Activated gamma-delta T cell treated with Interleukin-2 at 50 U/mL for 16 hours (primary cell): ENCODE results near the gene CELA3A.
"Not testable (repeated sequence)": the region's sequence is repeated elsewhere in the genome, so short reads cannot be mapped to it uniquely, and the experiment has no call there.

Experiments
- DNase-seq: peaks from one replicate; pipeline ENCODE4 v3.0.0-alpha.2; 2020

CELA3A gene

GRCh38 chr1:21982122-21982521, 19.3 kb upstream of the CELA3A start:
- DNase-seq: not testable (repeated sequence)

GRCh38 chr1:21983539-21983938, 17.9 kb upstream of the CELA3A start:
- DNase-seq: not testable (repeated sequence)

DNA sequence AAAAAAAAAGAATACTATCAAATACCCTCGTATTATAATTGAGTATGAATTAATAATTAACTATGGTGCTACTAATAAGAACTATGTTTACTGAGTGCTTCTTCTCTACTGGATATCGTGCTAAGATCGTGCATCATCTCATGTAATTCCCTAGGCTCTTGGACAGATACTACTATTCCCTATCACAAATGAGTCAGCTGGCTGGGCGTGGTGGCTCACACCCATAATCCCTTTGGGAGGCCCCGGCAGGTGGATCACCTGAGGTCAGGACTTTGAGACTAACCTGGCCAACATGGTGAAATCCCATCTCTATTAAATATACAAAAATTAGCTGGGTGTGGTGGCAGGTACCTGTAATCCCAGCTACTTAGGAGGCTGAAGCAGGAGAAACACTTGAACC, 15.6 kb upstream of the CELA3A start:
- DNase-seq: not testable (repeated sequence)

- not testable (repeated sequence) for DNase-seq
Measured at GRCh38 chr1:21986386-21986785, 15.1 kb upstream of the CELA3A start.

DNA sequence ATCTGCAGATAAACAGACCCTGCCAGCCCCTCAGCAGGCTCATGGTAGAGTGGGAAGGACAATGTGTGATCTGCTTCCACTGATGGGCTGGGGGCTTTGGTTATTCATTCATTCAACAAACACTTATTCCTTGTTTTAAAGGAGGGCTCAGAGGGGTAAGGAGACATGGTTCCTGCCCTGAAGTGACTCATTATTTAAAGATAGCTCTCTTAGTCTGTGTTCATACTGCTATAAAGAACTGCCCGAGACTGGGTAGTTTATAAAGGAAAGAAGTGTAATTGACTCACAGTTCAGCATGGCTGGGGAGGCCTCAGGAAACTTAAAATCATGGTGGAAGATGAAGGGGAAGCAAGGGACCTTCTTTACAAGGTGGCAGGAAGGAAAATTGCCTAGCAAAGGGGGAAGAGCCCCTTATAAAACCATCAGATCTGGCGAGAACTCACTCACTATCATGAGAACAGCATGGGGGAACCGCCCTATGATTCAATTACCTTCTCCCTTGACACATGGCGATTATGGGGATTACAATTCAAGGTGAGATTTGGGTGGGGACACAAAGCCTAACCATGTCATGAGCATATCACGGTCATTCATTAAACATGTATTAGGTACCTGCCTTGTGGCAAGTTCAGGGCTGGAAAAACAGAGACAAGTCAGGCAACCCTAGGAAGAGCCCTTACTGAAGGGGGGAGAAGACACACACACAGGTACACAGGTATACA, 11.6 kb upstream of the CELA3A start:
- not testable (repeated sequence) for DNase-seq

DNA sequence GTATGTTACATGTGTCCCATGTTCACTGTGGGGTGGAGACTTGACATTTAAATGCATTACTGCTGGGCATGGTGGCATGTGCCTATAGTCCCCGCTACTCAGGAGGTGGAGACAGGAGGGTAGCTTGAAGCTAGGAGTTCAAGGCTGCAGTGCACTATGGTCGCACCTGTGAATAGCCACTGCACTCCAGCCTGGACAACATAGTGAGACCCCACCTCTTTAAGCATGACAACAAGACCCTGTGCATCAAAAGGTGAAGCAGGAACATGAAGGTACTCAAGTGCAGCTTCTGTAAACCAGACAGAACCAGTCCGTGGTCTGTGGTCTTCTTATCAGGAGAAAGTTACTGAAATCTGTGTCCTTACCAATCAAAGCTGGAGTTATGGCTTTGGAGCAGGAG, 9.3 kb upstream of the CELA3A start:
- not testable (repeated sequence) for DNase-seq

- DNase-seq: not testable (repeated sequence)
Measured at GRCh38 chr1:21994716-21995115, 6.7 kb upstream of the CELA3A start.

GRCh38 chr1:21996663-21996970, 4.8 kb upstream of the CELA3A start:
- DNase-seq: not testable (repeated sequence)

GRCh38 chr1:21997891-21998623, 3.4 kb upstream of the CELA3A start:
- DNase-seq: not testable (repeated sequence)

DNA sequence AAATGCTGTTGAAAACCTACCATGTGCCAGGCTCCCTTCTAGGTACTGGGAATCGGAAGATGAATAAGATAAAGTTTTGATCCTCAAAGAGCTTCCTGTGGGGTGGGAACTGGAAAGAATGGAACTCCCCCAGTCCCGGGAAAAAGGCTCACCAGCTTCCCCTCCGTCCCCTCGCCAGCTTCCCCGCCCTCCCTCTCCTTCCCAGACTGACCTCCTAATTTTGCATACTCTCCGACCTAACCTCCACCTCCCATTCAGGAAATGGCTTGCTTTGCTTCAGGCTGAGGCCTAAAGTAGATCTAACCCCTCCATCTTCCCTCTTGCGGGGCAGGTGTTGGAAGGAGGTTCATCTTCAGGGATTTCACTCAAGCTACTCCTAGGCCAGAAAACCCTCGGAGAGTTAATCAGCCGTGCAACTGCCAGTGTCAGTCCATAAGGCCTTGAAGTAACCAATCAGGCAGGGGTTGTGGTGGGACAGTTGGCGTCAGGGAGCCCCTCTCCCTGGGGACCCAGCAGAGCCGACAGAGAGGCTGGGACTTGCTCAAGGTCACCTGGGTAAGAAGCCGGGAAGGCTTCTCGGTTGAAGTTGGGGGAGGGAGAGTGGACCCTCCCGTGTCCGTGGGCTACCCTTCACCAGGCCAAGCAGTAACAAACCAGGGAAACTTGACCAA, 2.7 kb upstream of the CELA3A start:
- DNase-seq: not testable (repeated sequence)

- DNase-seq: not testable (repeated sequence)
Measured at GRCh38 chr1:21999645-22000044, 1.8 kb upstream of the CELA3A start.

DNA sequence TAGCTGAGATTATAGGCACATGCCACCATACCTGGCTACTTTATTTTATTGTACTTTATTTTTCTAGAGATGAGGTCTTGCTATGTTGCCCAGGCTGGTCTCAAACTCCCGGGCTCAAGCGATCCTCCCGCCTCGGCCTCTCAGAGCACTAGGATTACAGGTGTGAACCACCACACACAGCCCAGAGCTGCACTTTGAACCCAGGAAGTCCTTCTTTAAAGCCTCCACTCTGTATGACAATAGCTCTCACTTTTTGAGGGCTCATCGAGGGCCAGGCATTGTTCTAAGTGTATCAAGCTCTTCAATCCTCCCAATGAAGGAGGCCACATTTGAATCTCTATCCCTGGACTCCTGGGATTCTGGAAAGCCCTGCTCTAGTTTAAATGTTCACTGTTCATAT, 1.0 kb downstream of the CELA3A start:
- DNase-seq: not testable (repeated sequence)

DNA sequence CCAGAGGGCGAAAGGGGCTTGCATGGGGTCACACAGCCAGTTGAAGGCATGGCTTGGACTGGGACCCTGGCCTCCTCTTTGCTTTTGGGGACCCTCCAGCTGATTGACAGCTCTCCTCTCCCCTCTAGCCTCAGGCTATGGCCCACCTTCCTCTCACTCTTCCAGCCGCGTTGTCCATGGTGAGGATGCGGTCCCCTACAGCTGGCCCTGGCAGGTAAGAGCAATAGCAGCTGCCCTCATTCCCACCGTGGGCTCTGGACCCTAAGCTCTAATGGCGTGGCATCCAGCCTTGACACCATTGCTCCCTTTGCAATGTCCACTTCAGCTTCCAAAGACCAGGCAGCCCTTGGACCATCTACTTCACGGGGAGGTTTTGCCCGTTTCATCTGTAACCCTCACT, 1.4 kb downstream of the CELA3A start:
- not testable (repeated sequence) for DNase-seq

- DNase-seq: not testable (repeated sequence)
Measured at GRCh38 chr1:22003959-22004358, 2.5 kb downstream of the CELA3A start.

- not testable (repeated sequence) for DNase-seq
Measured at GRCh38 chr1:22005261-22006149, 4.0 kb downstream of the CELA3A start.

DNA sequence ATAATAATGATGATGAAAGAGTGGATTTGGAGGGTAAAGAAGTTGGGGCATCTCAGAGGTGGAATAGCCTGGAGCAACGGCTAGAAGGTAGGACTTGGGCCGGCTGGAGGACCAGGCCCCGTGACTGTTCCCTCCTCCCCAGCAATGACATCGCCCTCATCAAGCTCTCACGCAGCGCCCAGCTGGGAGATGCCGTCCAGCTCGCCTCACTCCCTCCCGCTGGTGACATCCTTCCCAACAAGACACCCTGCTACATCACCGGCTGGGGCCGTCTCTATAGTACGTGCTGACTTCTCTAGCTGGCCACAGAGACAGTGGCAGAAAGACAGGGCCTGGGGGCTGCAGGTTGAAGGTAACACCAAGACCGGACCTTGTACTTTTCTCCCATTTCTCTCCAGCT, 5.3 kb downstream of the CELA3A start:
- DNase-seq: not testable (repeated sequence)

- DNase-seq: not testable (repeated sequence)
Measured at GRCh38 chr1:22007262-22007661, 5.8 kb downstream of the CELA3A start.

DNA sequence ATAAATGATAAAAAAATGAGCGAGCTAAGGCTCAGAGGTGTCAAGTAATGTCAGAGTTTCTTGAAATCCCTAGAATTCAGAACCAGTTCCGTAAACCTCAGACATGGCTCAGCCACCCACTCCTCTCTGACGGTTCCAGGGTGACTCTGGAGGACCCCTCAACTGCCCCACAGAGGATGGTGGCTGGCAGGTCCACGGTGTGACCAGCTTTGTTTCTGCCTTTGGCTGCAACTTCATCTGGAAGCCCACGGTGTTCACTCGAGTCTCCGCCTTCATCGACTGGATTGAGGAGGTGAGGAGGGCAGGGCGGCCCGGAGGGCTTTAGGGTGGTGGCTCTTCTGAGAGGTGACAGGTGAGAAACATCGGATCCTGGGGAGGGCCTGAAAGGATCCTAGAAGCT, 8.1 kb downstream of the CELA3A start:
- not testable (repeated sequence) for DNase-seq

DNA sequence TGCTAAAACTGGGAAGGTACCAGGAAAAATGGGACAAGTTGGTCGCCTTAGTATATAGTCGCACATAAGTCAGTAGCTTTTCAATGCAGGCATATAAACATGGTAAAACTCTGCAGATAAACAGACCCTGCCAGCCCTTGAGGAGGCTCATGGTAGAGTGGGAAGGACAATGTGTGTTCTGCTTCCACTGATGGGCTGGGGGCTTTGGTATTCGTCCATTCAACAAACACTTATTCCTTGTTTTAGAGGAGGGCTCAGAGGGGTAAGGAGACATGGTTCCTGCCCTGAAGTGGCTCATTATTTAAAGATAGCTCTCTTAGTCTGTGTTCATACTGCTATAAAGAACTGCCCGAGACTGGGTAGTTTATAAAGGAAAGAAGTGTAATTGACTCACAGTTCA, 11.3 kb downstream of the CELA3A start:
- DNase-seq: not testable (repeated sequence)

GRCh38 chr1:22014575-22015206, 13.2 kb downstream of the CELA3A start:
- not testable (repeated sequence) for DNase-seq

DNA sequence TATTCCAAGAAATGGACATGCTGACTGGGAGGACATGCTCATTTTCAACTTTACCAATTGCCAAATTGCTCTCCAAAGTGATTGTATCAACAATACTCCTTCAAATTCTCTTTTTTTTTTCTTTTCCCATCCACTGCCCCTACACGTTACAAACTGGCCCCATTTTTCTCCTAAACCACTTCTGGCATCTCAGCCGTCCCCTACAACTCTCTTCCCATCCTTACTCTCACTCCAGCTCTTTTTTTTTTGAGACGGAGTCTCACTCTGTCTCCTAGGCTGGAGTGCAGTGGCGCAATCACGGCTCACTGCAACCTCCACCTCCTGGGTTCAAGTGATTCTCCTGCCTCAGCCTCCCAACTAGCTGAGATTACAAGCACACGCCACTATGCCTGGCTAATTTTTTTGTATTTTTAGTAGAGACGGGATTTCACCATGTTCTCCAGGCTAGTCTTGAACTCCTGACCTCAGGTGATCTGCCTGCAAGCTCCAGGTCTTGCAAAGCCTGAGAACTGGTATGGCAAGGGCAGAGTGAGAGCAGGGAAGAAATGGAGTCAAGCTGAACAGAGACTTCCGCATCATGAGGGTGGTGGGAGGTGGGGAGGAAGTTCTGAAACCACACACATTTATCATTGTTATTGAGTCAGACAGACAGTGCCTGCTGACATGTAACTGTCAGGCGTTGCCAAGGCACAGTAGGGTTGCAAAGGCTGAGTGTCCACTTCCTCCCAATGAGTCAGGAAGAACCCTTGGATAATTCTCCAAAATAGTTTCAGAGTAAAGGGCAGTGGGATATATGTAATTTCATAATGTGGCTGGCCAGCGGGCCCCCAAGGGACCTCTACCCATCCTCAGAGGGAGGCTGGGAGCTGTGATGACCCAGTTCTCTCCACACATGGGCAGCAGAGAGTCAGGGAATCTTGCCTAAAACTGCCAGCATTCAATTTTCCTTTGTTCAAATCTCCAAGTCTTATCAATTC, 17.4 kb downstream of the CELA3A start:
- peak; percentile 61 for DNase-seq
